Measurements from ENCODE around the gene LIN9. TPM values are rescaled to one million over a fixed set of nuclear protein-coding genes. Genes with fewer than 3 reads are reported as not detected.

Gene LIN9
- total RNA-seq, 4 donors from 2014 or later = 3.6 to 5.9 (median 4.4) TPM

GRCh38 chr1:226318471-226318870, 9.5 kb upstream of the LIN9 start:
- no peaks in the 10 kb centered on the region for H3K4me1 ChIP-seq
- no peak overlapping the region for H3K4me3 ChIP-seq
- H3K27me3 ChIP-seq = peaks cover 8% of the 10 kb centered on the region
- no peak for DNase-seq (ENCODE audit: low spot score in 2 of 2)
- 95% methylated on average over 5 of the region's 5 CpGs for WGBS
- H3K36me3 ChIP-seq = no peaks in the 10 kb centered on the region
- no peak for TF ChIP-seq POLR2A (IDR thresholded peaks at IDR 0.05)
- TF ChIP-seq, protein P1, sequence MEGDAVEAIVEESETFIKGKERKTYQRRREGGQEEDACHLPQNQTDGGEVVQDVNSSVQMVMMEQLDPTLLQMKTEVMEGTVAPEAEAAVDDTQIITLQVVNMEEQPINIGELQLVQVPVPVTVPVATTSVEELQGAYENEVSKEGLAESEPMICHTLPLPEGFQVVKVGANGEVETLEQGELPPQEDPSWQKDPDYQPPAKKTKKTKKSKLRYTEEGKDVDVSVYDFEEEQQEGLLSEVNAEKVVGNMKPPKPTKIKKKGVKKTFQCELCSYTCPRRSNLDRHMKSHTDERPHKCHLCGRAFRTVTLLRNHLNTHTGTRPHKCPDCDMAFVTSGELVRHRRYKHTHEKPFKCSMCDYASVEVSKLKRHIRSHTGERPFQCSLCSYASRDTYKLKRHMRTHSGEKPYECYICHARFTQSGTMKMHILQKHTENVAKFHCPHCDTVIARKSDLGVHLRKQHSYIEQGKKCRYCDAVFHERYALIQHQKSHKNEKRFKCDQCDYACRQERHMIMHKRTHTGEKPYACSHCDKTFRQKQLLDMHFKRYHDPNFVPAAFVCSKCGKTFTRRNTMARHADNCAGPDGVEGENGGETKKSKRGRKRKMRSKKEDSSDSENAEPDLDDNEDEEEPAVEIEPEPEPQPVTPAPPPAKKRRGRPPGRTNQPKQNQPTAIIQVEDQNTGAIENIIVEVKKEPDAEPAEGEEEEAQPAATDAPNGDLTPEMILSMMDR (IDR thresholded peaks at IDR 0.05) = no peak
- no peak for TF ChIP-seq POLR2AphosphoS5 (IDR thresholded peaks at IDR 0.05)
- TF ChIP-seq EP300 (IDR thresholded peaks at IDR 0.05) = no peak
- no peaks in the 10 kb centered on the region for H3K9me3 ChIP-seq
- no peak overlapping the region for H3K27ac ChIP-seq

DNA sequence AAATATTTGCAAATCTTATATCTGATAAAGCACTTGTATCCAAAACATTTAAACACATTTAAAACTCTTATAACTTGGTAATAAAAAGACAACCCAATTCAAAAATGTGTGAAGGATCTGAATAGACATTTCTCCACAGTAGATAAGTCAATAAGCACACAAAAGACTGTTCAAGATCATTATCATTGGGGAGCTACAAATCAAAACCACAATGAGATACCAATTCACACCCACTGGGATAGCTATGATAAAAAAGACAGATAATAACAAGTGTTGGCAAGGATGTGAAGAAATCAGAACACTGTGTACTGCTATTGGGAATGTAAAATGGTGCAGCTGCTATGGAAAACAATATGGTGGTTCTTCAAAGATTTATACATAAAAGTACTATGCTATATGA, 5.1 kb upstream of the LIN9 start:
- Histone ChIP-seq H3K9me3 (no peaks in the 10 kb centered on the region), H3K4me3 (no peak overlapping the region), H3K36me3 (no peaks in the 10 kb centered on the region), H3K27me3 (no peaks in the 10 kb centered on the region), H3K4me1 (peaks cover 14% of the 10 kb centered on the region), H3K27ac (no peak overlapping the region)
- TF ChIP-seq POLR2AphosphoS5 (IDR thresholded peaks at IDR 0.05) = no peak
- TF ChIP-seq, protein P1 (IDR thresholded peaks at IDR 0.05) = no peak
- no peak for TF ChIP-seq EP300 (IDR thresholded peaks at IDR 0.05)
- TF ChIP-seq POLR2A (IDR thresholded peaks at IDR 0.05) = no peak
- no peak for DNase-seq (ENCODE audit: low spot score in 2 of 2)

DNA sequence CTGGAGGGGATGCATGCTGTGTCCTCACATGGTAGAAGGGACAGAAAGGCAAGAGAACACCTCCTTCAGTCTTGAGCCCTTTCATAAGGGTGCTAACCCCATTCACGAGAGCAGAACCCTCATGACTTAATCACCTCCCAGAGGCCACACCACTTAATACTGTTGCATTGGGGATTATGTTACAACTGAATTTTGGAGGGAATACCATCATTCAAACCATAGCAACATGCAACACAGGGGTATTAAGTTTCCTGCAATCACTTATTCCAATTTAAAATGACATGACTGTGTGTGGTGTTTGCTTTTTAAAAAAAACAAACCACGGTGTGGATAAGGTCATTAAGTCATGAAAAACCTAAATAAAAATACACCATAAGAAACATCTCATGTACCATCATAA, 3.1 kb upstream of the LIN9 start:
- H3K4me3 ChIP-seq = no peak overlapping the region
- no peak for DNase-seq (ENCODE audit: low spot score in 2 of 2)
- WGBS = 90% methylated on average over 2 of the region's 2 CpGs
- H3K27ac ChIP-seq = no peak overlapping the region
- H3K4me1 ChIP-seq = peaks cover 24% of the 10 kb centered on the region
- H3K9me3 ChIP-seq = no peaks in the 10 kb centered on the region
- no peaks in the 10 kb centered on the region for H3K36me3 ChIP-seq
- TF ChIP-seq, protein P1 (IDR thresholded peaks at IDR 0.05) = no peak
- TF ChIP-seq POLR2AphosphoS5 (IDR thresholded peaks at IDR 0.05) (no peak), POLR2A (IDR thresholded peaks at IDR 0.05) (no peak), EP300 (IDR thresholded peaks at IDR 0.05) (no peak)
- H3K27me3 ChIP-seq = no peaks in the 10 kb centered on the region

DNA sequence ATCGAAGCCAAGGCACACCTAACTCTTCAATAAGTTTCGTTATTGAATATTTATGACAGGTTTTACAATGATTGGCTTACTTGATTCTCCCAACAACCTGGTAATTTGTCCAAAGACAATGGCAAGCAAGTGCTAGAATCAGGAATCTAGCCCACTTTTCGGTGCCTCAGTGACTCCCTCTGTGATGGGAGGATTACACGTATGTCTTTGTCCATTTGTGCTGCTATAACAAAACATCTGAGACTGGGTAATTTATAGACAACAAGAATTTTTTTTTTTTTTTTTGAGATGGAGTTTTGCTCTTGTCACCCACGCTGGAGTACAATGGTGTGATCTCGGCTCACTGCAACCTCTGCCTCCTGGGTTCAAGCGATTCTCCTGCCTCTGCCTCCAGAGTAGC, 2.4 kb upstream of the LIN9 start:
- no peak overlapping the region for H3K4me3 ChIP-seq
- H3K27ac ChIP-seq = no peak overlapping the region
- whole genome bisulfite sequencing = 97% methylated on average over 7 of the region's 7 CpGs
- no peaks in the 10 kb centered on the region for H3K27me3 ChIP-seq
- H3K4me1 ChIP-seq = peaks cover 24% of the 10 kb centered on the region
- H3K36me3 ChIP-seq = no peaks in the 10 kb centered on the region
- no peak for DNase-seq (ENCODE audit: low spot score in 2 of 2)
- no peak for TF ChIP-seq POLR2AphosphoS5 (IDR thresholded peaks at IDR 0.05)
- TF ChIP-seq POLR2A (IDR thresholded peaks at IDR 0.05) = no peak
- TF ChIP-seq, protein P1 (IDR thresholded peaks at IDR 0.05) = no peak
- TF ChIP-seq EP300 (IDR thresholded peaks at IDR 0.05) = no peak
- no peaks in the 10 kb centered on the region for H3K9me3 ChIP-seq

DNA sequence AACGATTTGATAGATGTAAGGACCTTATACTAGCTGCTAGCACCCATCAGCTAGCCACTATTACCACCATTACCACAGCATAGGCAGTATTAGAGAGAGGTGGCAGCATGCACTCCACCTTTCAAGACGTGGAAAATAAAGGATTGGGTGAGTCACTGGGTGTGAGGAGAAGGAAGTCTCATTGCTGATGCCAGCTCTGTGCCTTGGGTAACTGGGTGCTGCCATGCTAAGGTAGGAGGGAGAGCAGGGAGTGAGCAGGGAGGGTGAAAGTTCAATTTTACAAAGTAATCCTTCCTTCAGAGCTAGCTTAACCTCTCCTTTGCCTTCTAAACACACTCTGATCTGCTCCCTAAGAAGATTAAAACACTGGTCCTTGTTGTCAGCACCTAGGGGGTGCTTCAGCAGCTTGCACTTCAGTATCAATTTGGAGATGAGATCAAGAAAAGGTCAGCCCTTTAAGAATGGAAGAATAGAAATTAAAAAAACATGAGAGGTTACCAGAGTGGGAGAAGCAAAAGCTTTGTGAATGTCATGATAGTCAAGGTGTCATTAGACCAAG, 1.8 kb upstream of the LIN9 start:
- no peak for DNase-seq (ENCODE audit: low spot score in 2 of 2)
- Histone ChIP-seq H3K4me1 (peaks cover 24% of the 10 kb centered on the region), H3K36me3 (no peaks in the 10 kb centered on the region), H3K9me3 (no peaks in the 10 kb centered on the region), H3K27ac (no peak overlapping the region), H3K27me3 (no peaks in the 10 kb centered on the region), H3K4me3 (no peak overlapping the region)
- 70% methylated on average over 2 of the region's 2 CpGs for WGBS
- TF ChIP-seq POLR2AphosphoS5 (IDR thresholded peaks at IDR 0.05) (no peak), POLR2A (IDR thresholded peaks at IDR 0.05) (no peak), EP300 (IDR thresholded peaks at IDR 0.05) (no peak)
- TF ChIP-seq, protein P1 (IDR thresholded peaks at IDR 0.05) = no peak

All from suprapubic skin (tissue), 4 donors.